Measurements from ENCODE around the gene FSIP1. TPM values are rescaled to one million over a fixed set of nuclear protein-coding genes. Genes with fewer than 3 reads are reported as not detected.

FSIP1 gene
- total RNA-seq, 1 donor from 2014 or later, result 0.71 TPM

DNA sequence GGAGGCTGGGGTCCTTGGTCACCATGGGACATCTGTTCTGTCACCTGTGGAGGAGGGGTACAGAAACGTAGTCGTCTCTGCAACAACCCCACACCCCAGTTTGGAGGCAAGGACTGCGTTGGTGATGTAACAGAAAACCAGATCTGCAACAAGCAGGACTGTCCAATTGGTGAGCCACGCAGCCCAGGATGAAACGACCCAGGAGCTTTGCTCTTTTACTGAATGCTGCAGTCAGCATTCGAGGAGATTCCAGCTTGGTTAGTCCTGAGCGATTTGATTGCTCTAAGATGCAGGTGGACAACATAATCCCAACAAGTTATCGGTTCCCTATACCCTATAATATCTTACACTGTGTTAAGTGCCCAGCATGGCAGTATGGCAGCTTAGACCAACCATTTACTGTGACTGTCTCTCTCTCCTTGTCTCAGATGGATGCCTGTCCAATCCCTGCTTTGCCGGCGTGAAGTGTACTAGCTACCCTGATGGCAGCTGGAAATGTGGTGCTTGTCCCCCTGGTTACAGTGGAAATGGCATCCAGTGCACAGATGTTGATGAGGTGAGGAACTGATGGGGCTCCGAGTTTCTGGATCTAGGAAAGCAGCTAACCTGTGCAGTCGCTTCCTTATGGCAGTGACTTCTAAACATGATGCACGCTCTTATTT, 194.0 kb downstream of the FSIP1 start:
- no peak overlapping the region for H3K4me3 ChIP-seq (ENCODE audit: low read depth, low read length)
- TF ChIP-seq, protein P1, sequence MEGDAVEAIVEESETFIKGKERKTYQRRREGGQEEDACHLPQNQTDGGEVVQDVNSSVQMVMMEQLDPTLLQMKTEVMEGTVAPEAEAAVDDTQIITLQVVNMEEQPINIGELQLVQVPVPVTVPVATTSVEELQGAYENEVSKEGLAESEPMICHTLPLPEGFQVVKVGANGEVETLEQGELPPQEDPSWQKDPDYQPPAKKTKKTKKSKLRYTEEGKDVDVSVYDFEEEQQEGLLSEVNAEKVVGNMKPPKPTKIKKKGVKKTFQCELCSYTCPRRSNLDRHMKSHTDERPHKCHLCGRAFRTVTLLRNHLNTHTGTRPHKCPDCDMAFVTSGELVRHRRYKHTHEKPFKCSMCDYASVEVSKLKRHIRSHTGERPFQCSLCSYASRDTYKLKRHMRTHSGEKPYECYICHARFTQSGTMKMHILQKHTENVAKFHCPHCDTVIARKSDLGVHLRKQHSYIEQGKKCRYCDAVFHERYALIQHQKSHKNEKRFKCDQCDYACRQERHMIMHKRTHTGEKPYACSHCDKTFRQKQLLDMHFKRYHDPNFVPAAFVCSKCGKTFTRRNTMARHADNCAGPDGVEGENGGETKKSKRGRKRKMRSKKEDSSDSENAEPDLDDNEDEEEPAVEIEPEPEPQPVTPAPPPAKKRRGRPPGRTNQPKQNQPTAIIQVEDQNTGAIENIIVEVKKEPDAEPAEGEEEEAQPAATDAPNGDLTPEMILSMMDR (IDR thresholded peaks at IDR 0.05; ENCODE audit: insufficient read depth, low read length, poor library complexity, severe bottlenecking), result no peak
- no peak for DNase-seq (ENCODE audit: low read depth)
- H3K36me3 ChIP-seq (ENCODE audit: control insufficient read depth, insufficient read depth, low read length), result peaks cover 13% of the 10 kb centered on the region
- H3K27me3 ChIP-seq (ENCODE audit: control insufficient read depth, insufficient read depth, low read length), result no peaks in the 10 kb centered on the region

DNA sequence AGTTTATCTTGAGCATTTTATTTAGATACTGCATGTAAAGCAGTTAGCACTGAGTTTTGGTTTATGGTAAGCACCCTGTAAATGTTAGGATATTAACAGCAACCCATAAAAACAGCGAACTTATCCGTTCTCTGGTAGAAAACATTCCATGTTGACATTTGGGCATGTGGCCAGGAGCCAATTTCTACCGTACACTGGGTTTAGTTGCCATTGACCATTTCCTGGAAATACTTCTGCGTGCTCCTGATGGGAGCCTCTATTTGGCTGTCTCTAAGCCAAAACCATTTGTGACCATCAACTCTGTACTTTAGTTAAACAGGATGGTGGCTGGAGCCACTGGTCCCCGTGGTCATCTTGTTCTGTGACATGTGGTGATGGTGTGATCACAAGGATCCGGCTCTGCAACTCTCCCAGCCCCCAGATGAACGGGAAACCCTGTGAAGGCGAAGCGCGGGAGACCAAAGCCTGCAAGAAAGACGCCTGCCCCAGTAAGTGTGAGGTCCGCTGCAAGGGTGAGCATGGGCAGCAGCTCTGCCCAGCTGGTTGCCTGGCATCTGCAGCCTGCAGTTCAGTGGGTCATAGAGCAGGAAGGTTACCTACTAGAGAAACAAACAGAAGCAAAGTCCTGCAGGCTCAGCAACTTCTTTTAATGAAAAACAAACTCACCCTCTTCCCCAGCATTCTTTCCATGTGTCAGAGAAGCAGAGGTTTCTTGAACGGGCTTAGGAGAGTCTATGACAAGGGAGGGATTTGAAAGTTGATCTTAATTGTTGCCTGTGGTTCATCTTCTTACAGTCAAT, 194.7 kb downstream of the FSIP1 start:
- DNase-seq (ENCODE audit: low read depth), result no peak
- TF ChIP-seq, protein P1 (IDR thresholded peaks at IDR 0.05; ENCODE audit: insufficient read depth, low read length, poor library complexity, severe bottlenecking), result no peak
- Histone ChIP-seq H3K27me3 (ENCODE audit: control insufficient read depth, insufficient read depth, low read length) (no peaks in the 10 kb centered on the region), H3K36me3 (ENCODE audit: control insufficient read depth, insufficient read depth, low read length) (peaks cover 13% of the 10 kb centered on the region), H3K4me3 (ENCODE audit: low read depth, low read length) (no peak overlapping the region)

DNA sequence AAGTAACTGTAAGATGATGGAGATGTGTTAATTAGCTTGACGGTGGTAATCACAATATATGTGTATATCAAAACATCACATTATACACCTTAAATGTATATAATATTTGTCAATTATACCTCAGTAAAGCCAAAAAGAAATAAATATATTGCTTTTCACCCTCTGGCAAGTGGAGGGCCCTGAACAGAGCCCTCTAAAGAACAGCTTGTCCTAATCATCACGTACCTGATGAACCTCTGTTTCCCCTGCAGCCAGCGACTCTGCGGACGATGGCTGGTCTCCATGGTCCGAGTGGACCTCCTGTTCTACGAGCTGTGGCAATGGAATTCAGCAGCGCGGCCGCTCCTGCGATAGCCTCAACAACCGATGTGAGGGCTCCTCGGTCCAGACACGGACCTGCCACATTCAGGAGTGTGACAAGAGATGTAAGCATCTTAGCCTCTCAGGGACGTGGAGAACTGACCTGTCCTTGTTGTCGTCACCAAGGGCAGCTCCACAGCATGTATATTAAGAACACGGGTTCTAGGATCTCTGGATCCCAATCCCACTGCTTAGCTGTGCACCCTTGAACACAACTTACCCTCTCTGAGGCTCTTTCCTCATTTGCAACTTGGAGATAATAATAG, 195.4 kb downstream of the FSIP1 start:
- TF ChIP-seq, protein P1 (IDR thresholded peaks at IDR 0.05; ENCODE audit: insufficient read depth, low read length, poor library complexity, severe bottlenecking), result no peak
- H3K27me3 ChIP-seq (ENCODE audit: control insufficient read depth, insufficient read depth, low read length), result no peaks in the 10 kb centered on the region
- no peak overlapping the region for H3K4me3 ChIP-seq (ENCODE audit: low read depth, low read length)
- no peak for DNase-seq (ENCODE audit: low read depth)
- peaks cover 9% of the 10 kb centered on the region for H3K36me3 ChIP-seq (ENCODE audit: control insufficient read depth, insufficient read depth, low read length)

DNA sequence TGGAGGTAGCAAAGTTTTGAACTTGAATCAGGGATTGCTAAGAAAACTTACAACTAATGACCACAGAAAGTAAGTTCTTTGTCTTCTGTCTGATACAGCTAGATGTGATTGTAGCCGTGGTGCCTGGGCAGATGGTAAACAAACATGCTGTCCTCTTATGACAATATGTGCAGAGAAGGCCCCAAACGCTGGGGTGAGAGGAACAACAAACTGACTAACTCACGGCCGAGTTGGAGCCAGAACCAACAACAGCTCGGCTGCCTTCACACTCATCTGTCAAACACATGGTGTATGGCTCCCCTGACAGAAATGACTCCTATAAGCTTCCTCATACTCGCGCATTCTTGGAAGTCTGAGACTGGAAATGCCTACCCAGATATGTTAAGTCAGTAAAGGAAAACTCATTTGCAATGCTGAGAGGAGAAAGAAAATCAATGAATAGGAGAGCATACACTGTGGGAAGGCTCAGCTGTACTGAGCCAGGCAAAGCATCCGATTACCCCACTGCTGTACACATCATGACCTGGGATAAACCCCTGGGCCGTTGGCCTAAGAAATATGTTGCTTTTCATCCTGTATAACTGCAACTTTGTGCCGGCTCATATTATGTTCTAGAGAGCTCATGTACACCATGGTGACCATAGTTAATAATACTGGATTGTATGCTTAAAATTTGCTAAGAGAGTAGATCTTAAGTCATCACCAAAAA, 196.1 kb downstream of the FSIP1 start:
- DNase-seq (ENCODE audit: low read depth), result no peak
- H3K36me3 ChIP-seq (ENCODE audit: control insufficient read depth, insufficient read depth, low read length), result peaks cover 9% of the 10 kb centered on the region
- H3K27me3 ChIP-seq (ENCODE audit: control insufficient read depth, insufficient read depth, low read length), result no peaks in the 10 kb centered on the region
- TF ChIP-seq, protein P1 (IDR thresholded peaks at IDR 0.05; ENCODE audit: insufficient read depth, low read length, poor library complexity, severe bottlenecking), result no peak
- no peak overlapping the region for H3K4me3 ChIP-seq (ENCODE audit: low read depth, low read length)

DNA sequence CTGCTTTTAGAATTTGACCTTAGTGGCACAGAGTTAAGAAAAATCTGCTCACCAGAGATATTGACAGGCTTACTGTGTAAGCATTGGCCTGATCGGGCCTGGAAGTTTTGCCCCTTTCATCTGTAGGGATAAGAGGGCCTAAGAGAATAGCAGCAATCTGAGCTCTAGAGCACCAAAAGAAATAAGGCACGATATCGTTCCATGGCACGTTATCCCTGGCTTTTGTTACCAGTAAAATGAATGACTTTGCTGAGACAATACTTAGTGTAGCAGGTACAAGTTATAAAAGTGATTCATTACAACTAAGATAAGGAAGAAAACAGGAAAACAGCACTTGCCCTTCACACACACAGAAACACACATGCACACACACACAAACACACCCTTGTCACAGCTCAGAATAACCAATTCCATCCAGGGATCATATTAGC, 196.8 kb downstream of the FSIP1 start:
- H3K4me3 ChIP-seq (ENCODE audit: low read depth, low read length), result no peak overlapping the region
- DNase-seq (ENCODE audit: low read depth), result no peak

More for the DNA sequence above, 196.8 kb downstream of the FSIP1 start:
- Histone ChIP-seq H3K36me3 (ENCODE audit: control insufficient read depth, insufficient read depth, low read length) (peaks cover 9% of the 10 kb centered on the region), H3K27me3 (ENCODE audit: control insufficient read depth, insufficient read depth, low read length) (no peaks in the 10 kb centered on the region)
- TF ChIP-seq, protein P1 (IDR thresholded peaks at IDR 0.05; ENCODE audit: insufficient read depth, low read length, poor library complexity, severe bottlenecking), result no peak

All from kidney epithelial cell (primary cell).